ENCODE measurements around the gene MEP1B. TPM values are rescaled to one million over a fixed set of nuclear protein-coding genes. Genes with fewer than 3 reads are reported as not detected.

MEP1B gene
- total RNA-seq, 3 donors from 2014 or later (not counting 1 experiment from before 2014, with no cell fraction given): not detected

- Mint-ChIP-seq H3K27ac (no peak overlapping the region), H3K27me3 (ENCODE audit: low read depth in 2 of 2) (peaks cover 10 to 21% of the 10 kb centered on the region in 2 donors), H3K4me1 (no peaks in the 10 kb centered on the region), H3K36me3 (no peaks in the 10 kb centered on the region), H3K9me3 (no peaks in the 10 kb centered on the region), H3K4me3 (no peak overlapping the region)
- ATAC-seq: no peak
- Histone ChIP-seq H3K27me3 (ENCODE audit: control insufficient read depth, insufficient read depth, low read length) (no peaks in the 10 kb centered on the region), H3K36me3 (ENCODE audit: control insufficient read depth, insufficient read depth, low read length) (no peaks in the 10 kb centered on the region), H3K9me3 (ENCODE audit: control insufficient read depth, insufficient read depth, low read length) (no peaks in the 10 kb centered on the region), H3K27ac (ENCODE audit: low read length) (no peak overlapping the region), H3K4me1 (ENCODE audit: control insufficient read depth, insufficient read depth, low read length) (no peaks in the 10 kb centered on the region), H3K4me3 (ENCODE audit: low read length) (no peak overlapping the region)
- no peak for TF ChIP-seq CTCF (IDR thresholded peaks at IDR 0.05)
- DNase-seq: no peak
- intact Hi-C loops (cut with micrococcal nuclease): no loop called here
- WGBS (ENCODE audit: insufficient coverage): 51% methylated on average over 2 of the region's 5 CpGs
These were observed 68.8 kb downstream of the MEP1B start for GRCh38 chr18:32258558-32259204.

GRCh38 chr18:32259553-32259952, 69.7 kb downstream of the MEP1B start:
- Mint-ChIP-seq H3K27ac (no peak overlapping the region), H3K36me3 (no peaks in the 10 kb centered on the region), H3K4me1 (no peaks in the 10 kb centered on the region), H3K4me3 (no peak overlapping the region), H3K27me3 (ENCODE audit: low read depth in 2 of 2) (peaks cover 10 to 23% of the 10 kb centered on the region in 2 donors), H3K9me3 (no peaks in the 10 kb centered on the region)
- H3K9me3 ChIP-seq (ENCODE audit: control insufficient read depth, insufficient read depth, low read length): no peaks in the 10 kb centered on the region
- TF ChIP-seq CTCF (IDR thresholded peaks at IDR 0.05): no peak
- no peak overlapping the region for H3K4me3 ChIP-seq (ENCODE audit: low read length)
- 83% methylated on average over 5 of the region's 6 CpGs for WGBS (ENCODE audit: insufficient coverage)
- intact Hi-C loops (cut with micrococcal nuclease): no loop called here
- no peaks in the 10 kb centered on the region for H3K36me3 ChIP-seq (ENCODE audit: control insufficient read depth, insufficient read depth, low read length)
- no peaks in the 10 kb centered on the region for H3K4me1 ChIP-seq (ENCODE audit: control insufficient read depth, insufficient read depth, low read length)
- DNase-seq: no peak
- ATAC-seq: no peak
- H3K27ac ChIP-seq (ENCODE audit: low read length): no peak overlapping the region
- H3K27me3 ChIP-seq (ENCODE audit: control insufficient read depth, insufficient read depth, low read length): no peaks in the 10 kb centered on the region

- no peaks in the 10 kb centered on the region for H3K4me1 ChIP-seq (ENCODE audit: control insufficient read depth, insufficient read depth, low read length)
- H3K36me3 ChIP-seq (ENCODE audit: control insufficient read depth, insufficient read depth, low read length): no peaks in the 10 kb centered on the region
- DNase-seq (no peak), ATAC-seq (no peak)
- Mint-ChIP-seq H3K4me1 (no peaks in the 10 kb centered on the region), H3K4me3 (no peak overlapping the region), H3K9me3 (no peaks in the 10 kb centered on the region), H3K27me3 (ENCODE audit: low read depth in 2 of 2) (peaks cover 13 to 30% of the 10 kb centered on the region in 2 donors), H3K36me3 (no peaks in the 10 kb centered on the region), H3K27ac (no peak overlapping the region)
- no peaks in the 10 kb centered on the region for H3K27me3 ChIP-seq (ENCODE audit: control insufficient read depth, insufficient read depth, low read length)
- 94% methylated on average over 5 of the region's 5 CpGs for WGBS (ENCODE audit: insufficient coverage)
- intact Hi-C loops (cut with micrococcal nuclease): no loop called here
- H3K9me3 ChIP-seq (ENCODE audit: control insufficient read depth, insufficient read depth, low read length): no peaks in the 10 kb centered on the region
- no peak for TF ChIP-seq CTCF (IDR thresholded peaks at IDR 0.05)
- no peak overlapping the region for H3K27ac ChIP-seq (ENCODE audit: low read length)
- H3K4me3 ChIP-seq (ENCODE audit: low read length): no peak overlapping the region
These were observed 71.2 kb downstream of the MEP1B start for GRCh38 chr18:32261003-32261402.

GRCh38 chr18:32262092-32262491, 72.3 kb downstream of the MEP1B start:
- H3K4me1 Mint-ChIP-seq: no peaks in the 10 kb centered on the region
- no peaks in the 10 kb centered on the region for H3K36me3 ChIP-seq (ENCODE audit: control insufficient read depth, insufficient read depth, low read length)
- H3K9me3 ChIP-seq (ENCODE audit: control insufficient read depth, insufficient read depth, low read length): no peaks in the 10 kb centered on the region
- TF ChIP-seq CTCF (IDR thresholded peaks at IDR 0.05): no peak
- DNase-seq: no peak
- H3K9me3 Mint-ChIP-seq: no peaks in the 10 kb centered on the region
- intact Hi-C loops (cut with micrococcal nuclease): no loop called here
- 64% methylated on average over 1 of the region's 1 CpG for WGBS (ENCODE audit: insufficient coverage)
- no peak for ATAC-seq
- H3K27ac Mint-ChIP-seq: no peak overlapping the region
- H3K36me3 Mint-ChIP-seq: no peaks in the 10 kb centered on the region
- no peaks in the 10 kb centered on the region for H3K27me3 ChIP-seq (ENCODE audit: control insufficient read depth, insufficient read depth, low read length)
- no peak overlapping the region for H3K4me3 ChIP-seq (ENCODE audit: low read length)
- peaks cover 9 to 24% of the 10 kb centered on the region in 2 donors for H3K27me3 Mint-ChIP-seq (ENCODE audit: low read depth in 2 of 2)
- no peak overlapping the region for H3K27ac ChIP-seq (ENCODE audit: low read length)
- H3K4me1 ChIP-seq (ENCODE audit: control insufficient read depth, insufficient read depth, low read length): no peaks in the 10 kb centered on the region
- no peak overlapping the region for H3K4me3 Mint-ChIP-seq

All from natural killer cell (primary cell).